HL-60 (cell line): Measurements from ENCODE around the gene SKI.

ENCODE experiments used
- CTCF ChIP-seq: IDR thresholded peaks from one replicate; pipeline ENCODE4 v1.5.1; 2011; ENCODE audit warnings: low read length, control low read depth, inconsistent platforms; ENCODE audit not compliant: insufficient read depth
- POLR2AphosphoS5 ChIP-seq: IDR thresholded peaks from 2 replicates; pipeline ENCODE4 v1.6.1; 2012; ENCODE audit warnings: low read depth

- no peak for TF ChIP-seq CTCF
- no peak for TF ChIP-seq POLR2AphosphoS5
These were observed 45.7 kb upstream of the SKI start for GRCh38 chr1:2182376-2182775.
